ENCODE results near the gene C11orf68. TPM values are rescaled to one million over a fixed set of nuclear protein-coding genes. Genes with fewer than 3 reads are reported as not detected.
A peak's percentile ranks its signal among the peaks of the same experiment; 100 is the strongest.

C11orf68 gene
- total and polyA plus RNA-seq, 9 of the 15 experiments (the other 6 are each of a cell fraction or from before 2014, with no cell fraction given): 3.6 to 35.9 (median 12.8) TPM

GRCh38 chr11:65919141-65919572 lies 295 bp upstream of the C11orf68 start, which contains the start of gene DRAP1 (continued):
- TF ChIP-seq, protein P1, sequence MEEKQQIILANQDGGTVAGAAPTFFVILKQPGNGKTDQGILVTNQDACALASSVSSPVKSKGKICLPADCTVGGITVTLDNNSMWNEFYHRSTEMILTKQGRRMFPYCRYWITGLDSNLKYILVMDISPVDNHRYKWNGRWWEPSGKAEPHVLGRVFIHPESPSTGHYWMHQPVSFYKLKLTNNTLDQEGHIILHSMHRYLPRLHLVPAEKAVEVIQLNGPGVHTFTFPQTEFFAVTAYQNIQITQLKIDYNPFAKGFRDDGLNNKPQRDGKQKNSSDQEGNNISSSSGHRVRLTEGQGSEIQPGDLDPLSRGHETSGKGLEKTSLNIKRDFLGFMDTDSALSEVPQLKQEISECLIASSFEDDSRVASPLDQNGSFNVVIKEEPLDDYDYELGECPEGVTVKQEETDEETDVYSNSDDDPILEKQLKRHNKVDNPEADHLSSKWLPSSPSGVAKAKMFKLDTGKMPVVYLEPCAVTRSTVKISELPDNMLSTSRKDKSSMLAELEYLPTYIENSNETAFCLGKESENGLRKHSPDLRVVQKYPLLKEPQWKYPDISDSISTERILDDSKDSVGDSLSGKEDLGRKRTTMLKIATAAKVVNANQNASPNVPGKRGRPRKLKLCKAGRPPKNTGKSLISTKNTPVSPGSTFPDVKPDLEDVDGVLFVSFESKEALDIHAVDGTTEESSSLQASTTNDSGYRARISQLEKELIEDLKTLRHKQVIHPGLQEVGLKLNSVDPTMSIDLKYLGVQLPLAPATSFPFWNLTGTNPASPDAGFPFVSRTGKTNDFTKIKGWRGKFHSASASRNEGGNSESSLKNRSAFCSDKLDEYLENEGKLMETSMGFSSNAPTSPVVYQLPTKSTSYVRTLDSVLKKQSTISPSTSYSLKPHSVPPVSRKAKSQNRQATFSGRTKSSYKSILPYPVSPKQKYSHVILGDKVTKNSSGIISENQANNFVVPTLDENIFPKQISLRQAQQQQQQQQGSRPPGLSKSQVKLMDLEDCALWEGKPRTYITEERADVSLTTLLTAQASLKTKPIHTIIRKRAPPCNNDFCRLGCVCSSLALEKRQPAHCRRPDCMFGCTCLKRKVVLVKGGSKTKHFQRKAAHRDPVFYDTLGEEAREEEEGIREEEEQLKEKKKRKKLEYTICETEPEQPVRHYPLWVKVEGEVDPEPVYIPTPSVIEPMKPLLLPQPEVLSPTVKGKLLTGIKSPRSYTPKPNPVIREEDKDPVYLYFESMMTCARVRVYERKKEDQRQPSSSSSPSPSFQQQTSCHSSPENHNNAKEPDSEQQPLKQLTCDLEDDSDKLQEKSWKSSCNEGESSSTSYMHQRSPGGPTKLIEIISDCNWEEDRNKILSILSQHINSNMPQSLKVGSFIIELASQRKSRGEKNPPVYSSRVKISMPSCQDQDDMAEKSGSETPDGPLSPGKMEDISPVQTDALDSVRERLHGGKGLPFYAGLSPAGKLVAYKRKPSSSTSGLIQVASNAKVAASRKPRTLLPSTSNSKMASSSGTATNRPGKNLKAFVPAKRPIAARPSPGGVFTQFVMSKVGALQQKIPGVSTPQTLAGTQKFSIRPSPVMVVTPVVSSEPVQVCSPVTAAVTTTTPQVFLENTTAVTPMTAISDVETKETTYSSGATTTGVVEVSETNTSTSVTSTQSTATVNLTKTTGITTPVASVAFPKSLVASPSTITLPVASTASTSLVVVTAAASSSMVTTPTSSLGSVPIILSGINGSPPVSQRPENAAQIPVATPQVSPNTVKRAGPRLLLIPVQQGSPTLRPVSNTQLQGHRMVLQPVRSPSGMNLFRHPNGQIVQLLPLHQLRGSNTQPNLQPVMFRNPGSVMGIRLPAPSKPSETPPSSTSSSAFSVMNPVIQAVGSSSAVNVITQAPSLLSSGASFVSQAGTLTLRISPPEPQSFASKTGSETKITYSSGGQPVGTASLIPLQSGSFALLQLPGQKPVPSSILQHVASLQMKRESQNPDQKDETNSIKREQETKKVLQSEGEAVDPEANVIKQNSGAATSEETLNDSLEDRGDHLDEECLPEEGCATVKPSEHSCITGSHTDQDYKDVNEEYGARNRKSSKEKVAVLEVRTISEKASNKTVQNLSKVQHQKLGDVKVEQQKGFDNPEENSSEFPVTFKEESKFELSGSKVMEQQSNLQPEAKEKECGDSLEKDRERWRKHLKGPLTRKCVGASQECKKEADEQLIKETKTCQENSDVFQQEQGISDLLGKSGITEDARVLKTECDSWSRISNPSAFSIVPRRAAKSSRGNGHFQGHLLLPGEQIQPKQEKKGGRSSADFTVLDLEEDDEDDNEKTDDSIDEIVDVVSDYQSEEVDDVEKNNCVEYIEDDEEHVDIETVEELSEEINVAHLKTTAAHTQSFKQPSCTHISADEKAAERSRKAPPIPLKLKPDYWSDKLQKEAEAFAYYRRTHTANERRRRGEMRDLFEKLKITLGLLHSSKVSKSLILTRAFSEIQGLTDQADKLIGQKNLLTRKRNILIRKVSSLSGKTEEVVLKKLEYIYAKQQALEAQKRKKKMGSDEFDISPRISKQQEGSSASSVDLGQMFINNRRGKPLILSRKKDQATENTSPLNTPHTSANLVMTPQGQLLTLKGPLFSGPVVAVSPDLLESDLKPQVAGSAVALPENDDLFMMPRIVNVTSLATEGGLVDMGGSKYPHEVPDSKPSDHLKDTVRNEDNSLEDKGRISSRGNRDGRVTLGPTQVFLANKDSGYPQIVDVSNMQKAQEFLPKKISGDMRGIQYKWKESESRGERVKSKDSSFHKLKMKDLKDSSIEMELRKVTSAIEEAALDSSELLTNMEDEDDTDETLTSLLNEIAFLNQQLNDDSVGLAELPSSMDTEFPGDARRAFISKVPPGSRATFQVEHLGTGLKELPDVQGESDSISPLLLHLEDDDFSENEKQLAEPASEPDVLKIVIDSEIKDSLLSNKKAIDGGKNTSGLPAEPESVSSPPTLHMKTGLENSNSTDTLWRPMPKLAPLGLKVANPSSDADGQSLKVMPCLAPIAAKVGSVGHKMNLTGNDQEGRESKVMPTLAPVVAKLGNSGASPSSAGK (IDR thresholded peaks at IDR 0.05): peak; percentile 55
- TF ChIP-seq SAFB2 (IDR thresholded peaks at IDR 0.05; ENCODE audit: borderline replicate concordance, low read depth, low read length, severe bottlenecking) (no peak), MYNN (IDR thresholded peaks at IDR 0.05) (peak; percentile 74), MYNN (CRISPR knock-in tag; IDR thresholded peaks at IDR 0.05) (no peak), FOS (IDR thresholded peaks at IDR 0.05; ENCODE audit: extremely low read depth, insufficient read length) (no peak), JUN (IDR thresholded peaks at IDR 0.05; ENCODE audit: borderline replicate concordance, low read depth, low read length) (peak; percentile 70; the same call in 1 of the 2 replicates), JUN (CRISPR knock-in tag; IDR thresholded peaks at IDR 0.05; ENCODE audit: borderline replicate concordance) (0 out of 2 replicates have a peak, but pooled peaks have one; percentile 7), HCFC1 (IDR thresholded peaks at IDR 0.05; ENCODE audit: low read depth, low read length) (peak; percentile 60; the same call in 1 of the 2 replicates), MYC (IDR thresholded peaks at IDR 0.05; ENCODE audit: low read depth, low read length) (peak; percentile 86), MYC (CRISPR knock-in tag; IDR thresholded peaks at IDR 0.05; ENCODE audit: borderline replicate concordance, low read depth) (no peak), MAFK (IDR thresholded peaks at IDR 0.05; ENCODE audit: low read length) (no peak), HNRNPK (IDR thresholded peaks at IDR 0.05; ENCODE audit: low read depth, low read length, poor library complexity, severe bottlenecking) (peak; percentile 40)
